ENCODE measurements around the gene MED27. TPM values are rescaled to one million over a fixed set of nuclear protein-coding genes. Genes with fewer than 3 reads are reported as not detected.

Gene MED27
- total RNA-seq, 1 donor from 2014 or later: 45.0 TPM

- no peak for DNase-seq
- Mint-ChIP-seq H3K9me3 (ENCODE audit: unreplicated experiment) (no peaks in the 10 kb centered on the region), H3K36me3 (ENCODE audit: unreplicated experiment) (no peaks in the 10 kb centered on the region), H3K27ac (ENCODE audit: unreplicated experiment) (no peak overlapping the region), H3K27me3 (ENCODE audit: unreplicated experiment) (peaks cover 2% of the 10 kb centered on the region), H3K4me1 (ENCODE audit: low read depth, unreplicated experiment) (peaks cover 25% of the 10 kb centered on the region), H3K4me3 (ENCODE audit: unreplicated experiment) (no peak overlapping the region)
- TF ChIP-seq CTCF (IDR thresholded peaks at IDR 0.05; ENCODE audit: partially characterized antibody, unreplicated experiment): no peak
Measured at GRCh38 chr9:131972889-131973288, 106.8 kb downstream of the MED27 start.

GRCh38 chr9:131971482-131972074 is 108.1 kb downstream of the MED27 start:
- Mint-ChIP-seq H3K4me1 (ENCODE audit: low read depth, unreplicated experiment) (peaks cover 24% of the 10 kb centered on the region), H3K36me3 (ENCODE audit: unreplicated experiment) (no peaks in the 10 kb centered on the region), H3K4me3 (ENCODE audit: unreplicated experiment) (no peak overlapping the region)

GRCh38 chr9:131969469-131969989 is 110.1 kb downstream of the MED27 start:
- H3K27ac Mint-ChIP-seq (ENCODE audit: unreplicated experiment): no peak overlapping the region

More at GRCh38 chr9:131971482-131972074, 108.1 kb downstream of the MED27 start:
- DNase-seq: no peak
- no peak for TF ChIP-seq CTCF (IDR thresholded peaks at IDR 0.05; ENCODE audit: partially characterized antibody, unreplicated experiment)
- Mint-ChIP-seq H3K27ac (ENCODE audit: unreplicated experiment) (no peak overlapping the region), H3K9me3 (ENCODE audit: unreplicated experiment) (no peaks in the 10 kb centered on the region), H3K27me3 (ENCODE audit: unreplicated experiment) (peaks cover 2% of the 10 kb centered on the region)

GRCh38 chr9:131968632-131969031 is 111.0 kb downstream of the MED27 start:
- TF ChIP-seq CTCF (IDR thresholded peaks at IDR 0.05; ENCODE audit: partially characterized antibody, unreplicated experiment): no peak
- no peaks in the 10 kb centered on the region for H3K9me3 Mint-ChIP-seq (ENCODE audit: unreplicated experiment)
- H3K27ac Mint-ChIP-seq (ENCODE audit: unreplicated experiment): no peak overlapping the region
- H3K4me1 Mint-ChIP-seq (ENCODE audit: low read depth, unreplicated experiment): peaks cover 21% of the 10 kb centered on the region
- H3K4me3 Mint-ChIP-seq (ENCODE audit: unreplicated experiment): no peak overlapping the region
- no peak for DNase-seq
- peaks cover 2% of the 10 kb centered on the region for H3K27me3 Mint-ChIP-seq (ENCODE audit: unreplicated experiment)
- no peaks in the 10 kb centered on the region for H3K36me3 Mint-ChIP-seq (ENCODE audit: unreplicated experiment)

More at GRCh38 chr9:131969469-131969989, 110.1 kb downstream of the MED27 start:
- H3K36me3 Mint-ChIP-seq (ENCODE audit: unreplicated experiment): no peaks in the 10 kb centered on the region
- H3K9me3 Mint-ChIP-seq (ENCODE audit: unreplicated experiment): no peaks in the 10 kb centered on the region
- peaks cover 24% of the 10 kb centered on the region for H3K4me1 Mint-ChIP-seq (ENCODE audit: low read depth, unreplicated experiment)
- peaks cover 2% of the 10 kb centered on the region for H3K27me3 Mint-ChIP-seq (ENCODE audit: unreplicated experiment)
- TF ChIP-seq CTCF (IDR thresholded peaks at IDR 0.05; ENCODE audit: partially characterized antibody, unreplicated experiment): no peak
- no peak for DNase-seq
- H3K4me3 Mint-ChIP-seq (ENCODE audit: unreplicated experiment): no peak overlapping the region

GRCh38 chr9:131965841-131966240 is 113.8 kb downstream of the MED27 start:
- Mint-ChIP-seq H3K36me3 (ENCODE audit: unreplicated experiment) (no peaks in the 10 kb centered on the region), H3K27me3 (ENCODE audit: unreplicated experiment) (no peaks in the 10 kb centered on the region), H3K4me3 (ENCODE audit: unreplicated experiment) (no peak overlapping the region), H3K9me3 (ENCODE audit: unreplicated experiment) (no peaks in the 10 kb centered on the region), H3K4me1 (ENCODE audit: low read depth, unreplicated experiment) (peaks cover 23% of the 10 kb centered on the region), H3K27ac (ENCODE audit: unreplicated experiment) (no peak overlapping the region)
- DNase-seq: no peak
- no peak for TF ChIP-seq CTCF (IDR thresholded peaks at IDR 0.05; ENCODE audit: partially characterized antibody, unreplicated experiment)

Data from glutamatergic neuron (in vitro differentiated cells).